BLaER1 treated with 17β-estradiol and CSF1 and Interleukin-3, amounts not matched to agents 10 nM and 100 nM (cell line): ENCODE results near the gene ABCA6.

Source experiments
- H3K27ac ChIP-seq, 11 experiments: shearing (Covaris generic); formaldehyde crosslinking; 2 replicates each; pipeline ENCODE4 v1.8.1; 2022
- H3K27me3 ChIP-seq, 11 experiments: shearing (Covaris generic); formaldehyde crosslinking; 2 replicates each; pipeline ENCODE4 v1.8.1; 2022
- H3K36me3 ChIP-seq, 11 experiments: shearing (Covaris generic); formaldehyde crosslinking; 2 replicates each; pipeline ENCODE4 v1.8.1; 2022
- H3K4me1 ChIP-seq, 10 experiments: shearing (Covaris generic); formaldehyde crosslinking; 2 replicates each; pipeline ENCODE4 v1.8.1; 2022
- H3K4me2 ChIP-seq, 11 experiments: shearing (Covaris generic); formaldehyde crosslinking; 2 replicates each; pipeline ENCODE4 v1.8.1; 2022
- H3K4me3 ChIP-seq, 10 experiments: shearing (Covaris generic); formaldehyde crosslinking; 2 replicates each; pipeline ENCODE4 v1.8.1; 2022
- H3K9ac ChIP-seq, 11 experiments: shearing (Covaris generic); formaldehyde crosslinking; 2 replicates each; pipeline ENCODE4 v1.8.1; 2022
- H3K9me3 ChIP-seq, 11 experiments: shearing (Covaris generic); formaldehyde crosslinking; replicated peaks in 1 of 11; 2 replicates each; pipeline ENCODE4 v1.8.1; 2022
- H4K20me1 ChIP-seq, 11 experiments: shearing (Covaris generic); formaldehyde crosslinking; 2 replicates each; pipeline ENCODE4 v1.8.1; 2022
- Cebpa-rat ChIP-seq, 11 experiments: shearing (Covaris generic); IDR thresholded peaks; 2 replicates each; pipeline ENCODE4 v1.8.1; 2022

Gene ABCA6

DNA sequence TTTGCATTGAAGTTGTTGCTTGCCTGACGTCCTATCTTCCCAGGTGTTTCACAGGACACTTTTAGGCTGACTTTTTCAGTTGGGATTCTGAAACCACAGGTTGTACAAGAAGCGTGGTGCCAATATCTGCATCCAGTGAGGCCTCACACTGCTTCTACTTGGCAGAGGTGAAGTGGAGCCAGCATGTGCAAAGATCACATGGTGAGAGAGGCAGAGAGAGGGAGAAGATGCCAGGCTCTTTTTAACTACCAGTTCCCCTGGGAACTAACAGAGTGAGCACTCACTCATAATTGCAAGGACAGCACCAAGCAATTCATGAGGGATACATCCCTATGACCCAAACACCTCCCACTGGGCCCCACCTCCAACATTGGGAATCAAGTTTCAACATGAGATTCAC is 5.8 kb upstream of the ABCA6 start:
- H3K36me3 ChIP-seq = no peaks in the 10 kb centered on the region
- no peaks in the 10 kb centered on the region for H4K20me1 ChIP-seq
- TF ChIP-seq Cebpa-rat (IDR thresholded peaks at IDR 0.05) = no peak
- H3K4me2 ChIP-seq = no peak overlapping the region
- no peak overlapping the region for H3K4me3 ChIP-seq
- H3K27me3 ChIP-seq = no peaks in the 10 kb centered on the region
- H3K27ac ChIP-seq = no peak overlapping the region
- H3K9me3 ChIP-seq = peaks cover 0 to 12% (median 0%) of the 10 kb centered on the region in 11 experiments; a peak in 5 of 22 replicates
- H3K4me1 ChIP-seq = peaks cover 0 to 40% (median 0%) of the 10 kb centered on the region in 10 experiments; a peak in 5 of 20 replicates
- no peak overlapping the region for H3K9ac ChIP-seq

DNA sequence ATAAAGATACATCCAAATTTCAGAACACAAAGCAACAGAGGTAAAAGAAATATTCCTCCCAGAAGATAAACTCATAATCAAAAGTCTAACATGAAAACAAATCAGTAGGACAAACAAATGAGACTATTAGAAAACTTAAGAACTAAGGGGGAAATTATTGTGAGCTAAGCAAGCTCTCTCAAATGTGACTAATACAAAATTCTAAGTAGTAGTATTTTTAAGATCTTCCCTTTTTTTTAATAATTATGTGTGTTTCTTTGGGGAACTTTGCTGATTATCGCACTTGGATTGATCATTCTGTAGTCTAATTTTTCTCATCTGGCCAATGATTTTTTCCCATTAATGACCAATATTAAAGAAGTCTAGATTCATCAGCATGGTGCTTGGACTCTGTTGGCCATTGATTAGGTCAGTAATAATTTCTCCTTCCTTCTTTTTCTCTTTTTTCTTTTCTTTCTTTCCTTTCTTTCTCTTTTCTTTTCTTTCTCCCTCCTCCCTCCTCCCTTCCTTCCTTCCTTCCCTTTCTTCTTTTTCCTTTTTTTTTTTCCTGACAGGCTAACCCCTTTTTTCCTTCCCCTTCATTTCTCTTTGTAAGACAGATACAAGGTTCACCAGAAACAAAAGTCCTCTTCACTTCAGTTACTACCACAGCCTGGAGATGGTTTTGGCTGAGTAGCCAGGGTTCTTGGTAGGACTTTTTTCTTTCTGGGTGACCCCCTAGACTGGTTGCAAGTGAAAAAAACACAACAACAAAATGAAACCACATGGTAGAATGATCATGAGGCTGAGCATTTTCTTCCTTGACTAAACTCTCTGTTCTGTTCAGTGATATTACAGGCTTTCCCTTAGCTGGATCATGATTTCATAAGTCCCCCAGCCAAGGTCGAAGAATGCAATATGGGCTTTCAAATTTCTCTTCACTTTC is 2.9 kb upstream of the ABCA6 start:
- Histone ChIP-seq H3K36me3 (no peaks in the 10 kb centered on the region), H3K9ac (no peak overlapping the region), H3K4me1 (peaks cover 0 to 46% (median 0%) of the 10 kb centered on the region in 10 experiments; a peak in 5 of 20 replicates), H3K27ac (peak overlapping the region in 3 of 11 experiments; percentile 39 to 56 (median 43); a peak in 5 of 22 replicates), H3K27me3 (no peaks in the 10 kb centered on the region), H3K4me3 (no peak overlapping the region), H4K20me1 (no peaks in the 10 kb centered on the region), H3K4me2 (peak overlapping the region in 3 of 11 experiments; percentile 21 to 55 (median 48); a peak in 6 of 22 replicates), H3K9me3 (no peaks in the 10 kb centered on the region)
- TF ChIP-seq Cebpa-rat (IDR thresholded peaks at IDR 0.05) = no peak

DNA sequence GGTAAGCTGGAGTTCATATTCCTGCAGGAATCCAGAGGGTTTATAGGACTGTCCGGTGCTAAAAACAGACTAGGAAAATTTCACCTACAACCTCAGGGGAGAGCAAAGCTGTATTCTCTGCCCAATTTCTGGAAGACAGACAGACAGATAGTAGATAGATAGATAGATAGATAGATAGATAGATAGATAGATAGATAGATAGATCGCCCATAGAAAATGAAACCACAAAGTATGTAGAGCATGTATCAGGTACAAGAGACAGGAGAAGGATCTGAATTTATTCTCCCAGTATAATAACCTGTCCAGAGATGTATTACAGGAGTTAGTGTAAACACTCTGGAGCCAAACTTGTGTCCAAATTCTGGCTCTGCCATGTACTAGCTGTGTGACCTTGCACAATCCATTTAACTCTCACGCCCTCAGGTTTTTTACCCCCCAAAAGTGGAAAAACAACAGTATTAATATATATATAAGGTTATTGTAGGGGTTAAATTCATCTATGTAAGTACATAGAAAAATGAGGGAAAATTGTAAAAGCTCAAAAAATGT is 2.1 kb upstream of the ABCA6 start:
- Histone ChIP-seq H3K4me1 (peaks cover 0 to 46% (median 0%) of the 10 kb centered on the region in 10 experiments; a peak in 5 of 20 replicates), H3K9me3 (no peaks in the 10 kb centered on the region), H4K20me1 (no peaks in the 10 kb centered on the region), H3K27ac (peak overlapping the region in 2 of 11 experiments; percentile 43 to 56; a peak in 4 of 22 replicates), H3K4me2 (peak overlapping the region in 3 of 11 experiments; percentile 21 to 55 (median 48); a peak in 5 of 22 replicates), H3K27me3 (no peaks in the 10 kb centered on the region), H3K36me3 (no peaks in the 10 kb centered on the region), H3K4me3 (no peak overlapping the region), H3K9ac (no peak overlapping the region)
- TF ChIP-seq Cebpa-rat (IDR thresholded peaks at IDR 0.05) = no peak

DNA sequence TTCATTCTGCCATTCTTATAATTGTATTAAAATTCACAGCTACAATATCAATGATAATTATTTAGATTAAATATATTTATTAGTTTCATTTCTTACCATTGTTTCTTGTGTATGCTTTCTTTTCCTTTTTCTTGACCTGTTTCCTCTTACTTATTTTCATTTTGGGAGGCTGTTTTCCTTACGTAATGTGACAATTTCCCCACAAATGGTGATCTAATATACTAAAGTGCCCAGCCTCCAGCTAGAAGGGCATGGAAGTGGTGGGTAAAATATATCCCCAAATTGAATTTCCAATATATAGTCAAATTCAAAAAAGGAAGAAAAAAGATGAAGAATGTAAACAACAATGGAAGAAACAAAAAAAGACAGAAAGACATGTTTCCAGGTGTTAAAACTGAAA is 1.5 kb upstream of the ABCA6 start:
- peak overlapping the region in 1 of 11 experiments; percentile 56; a peak in 2 of 22 replicates for H3K27ac ChIP-seq
- H3K4me1 ChIP-seq = peaks cover 0 to 46% (median 0%) of the 10 kb centered on the region in 10 experiments; a peak in 5 of 20 replicates
- H3K36me3 ChIP-seq = no peaks in the 10 kb centered on the region
- H4K20me1 ChIP-seq = no peaks in the 10 kb centered on the region
- peaks cover 0 to 2% (median under 1%) of the 10 kb centered on the region in 11 experiments; a peak in 6 of 22 replicates for H3K9me3 ChIP-seq
- H3K4me3 ChIP-seq = no peak overlapping the region
- H3K4me2 ChIP-seq = peak overlapping the region in 3 of 11 experiments; percentile 21 to 55 (median 48); a peak in 5 of 22 replicates
- H3K9ac ChIP-seq = no peak overlapping the region
- H3K27me3 ChIP-seq = no peaks in the 10 kb centered on the region
- no peak for TF ChIP-seq Cebpa-rat (IDR thresholded peaks at IDR 0.05)

DNA sequence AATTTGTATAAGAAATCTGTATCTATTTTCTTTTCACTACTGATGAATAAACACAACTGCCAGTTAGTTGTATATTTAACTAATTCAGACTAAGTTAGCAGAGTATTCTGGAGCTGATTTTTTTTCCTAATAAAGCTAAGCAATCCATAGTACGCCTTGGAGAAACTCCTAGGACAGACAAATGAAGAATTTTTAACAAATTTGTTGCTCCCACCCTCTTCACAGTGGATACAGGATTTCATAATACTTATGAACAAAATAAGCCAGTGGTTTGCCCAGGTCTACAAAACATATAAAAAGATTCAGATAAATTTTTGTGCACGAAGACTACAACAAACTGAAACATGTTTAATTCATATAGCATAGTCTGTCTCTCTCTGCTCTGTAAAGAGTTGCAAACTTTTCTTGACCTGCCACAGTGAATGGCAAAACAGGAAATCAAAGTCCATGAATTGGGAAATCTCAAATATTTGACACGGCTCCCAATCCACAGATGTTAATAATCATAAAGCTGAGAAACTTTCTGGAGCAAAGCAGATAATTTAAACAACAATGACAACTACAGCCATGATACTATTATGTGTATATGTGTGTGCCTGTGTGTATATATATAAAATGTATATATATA is 594 bp upstream of the ABCA6 start:
- Histone ChIP-seq H3K27me3 (no peaks in the 10 kb centered on the region), H3K4me2 (peak overlapping the region in 3 of 11 experiments; percentile 8 to 39 (median 36); a peak in 4 of 22 replicates), H3K9ac (no peak overlapping the region), H3K4me3 (no peak overlapping the region), H3K9me3 (peaks cover 0 to 10% (median 5%) of the 10 kb centered on the region in 11 experiments; a peak in 7 of 22 replicates), H4K20me1 (no peaks in the 10 kb centered on the region), H3K36me3 (0 out of 22 replicates have a peak, but pooled peaks cover 0 to 5% (median 0%) of the 10 kb centered on the region in 11 experiments), H3K27ac (peak overlapping the region in 2 of 11 experiments; percentile 8 to 23; a peak in 2 of 22 replicates), H3K4me1 (peaks cover 0 to 46% (median 0%) of the 10 kb centered on the region in 10 experiments; a peak in 5 of 20 replicates)
- TF ChIP-seq Cebpa-rat (IDR thresholded peaks at IDR 0.05) = no peak

DNA sequence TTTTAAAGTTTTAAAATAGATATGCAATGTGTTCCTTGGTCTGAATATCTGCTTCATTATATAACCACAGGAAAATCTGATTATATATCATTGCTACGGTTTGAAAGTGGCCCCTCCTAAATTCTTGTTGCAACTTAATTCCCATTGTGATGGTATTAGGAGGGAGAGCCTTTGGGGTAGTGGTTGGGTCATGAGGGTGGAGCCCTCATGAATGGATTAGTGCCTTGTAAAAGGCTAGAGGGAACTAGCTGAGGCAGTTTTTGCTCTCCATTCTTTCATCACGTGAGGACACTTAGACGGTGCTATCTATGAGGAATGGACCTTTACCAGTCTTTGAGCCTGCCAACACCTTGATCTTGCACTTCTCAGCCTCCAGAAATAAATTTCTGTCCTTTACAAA is 7.6 kb downstream of the ABCA6 start:
- no peak for TF ChIP-seq Cebpa-rat (IDR thresholded peaks at IDR 0.05)
- no peak overlapping the region for H3K9ac ChIP-seq
- H3K4me1 ChIP-seq = peaks cover 0 to 21% (median 0%) of the 10 kb centered on the region in 10 experiments; a peak in 5 of 20 replicates
- peaks cover 0 to 33% (median 5%) of the 10 kb centered on the region in 11 experiments; a peak in 8 of 22 replicates for H3K9me3 ChIP-seq
- 0 out of 22 replicates have a peak, but pooled peaks cover 0 to 5% (median 0%) of the 10 kb centered on the region in 11 experiments for H3K36me3 ChIP-seq
- H4K20me1 ChIP-seq = no peaks in the 10 kb centered on the region
- no peaks in the 10 kb centered on the region for H3K27me3 ChIP-seq
- H3K4me2 ChIP-seq = no peak overlapping the region
- H3K27ac ChIP-seq = no peak overlapping the region
- no peak overlapping the region for H3K4me3 ChIP-seq

DNA sequence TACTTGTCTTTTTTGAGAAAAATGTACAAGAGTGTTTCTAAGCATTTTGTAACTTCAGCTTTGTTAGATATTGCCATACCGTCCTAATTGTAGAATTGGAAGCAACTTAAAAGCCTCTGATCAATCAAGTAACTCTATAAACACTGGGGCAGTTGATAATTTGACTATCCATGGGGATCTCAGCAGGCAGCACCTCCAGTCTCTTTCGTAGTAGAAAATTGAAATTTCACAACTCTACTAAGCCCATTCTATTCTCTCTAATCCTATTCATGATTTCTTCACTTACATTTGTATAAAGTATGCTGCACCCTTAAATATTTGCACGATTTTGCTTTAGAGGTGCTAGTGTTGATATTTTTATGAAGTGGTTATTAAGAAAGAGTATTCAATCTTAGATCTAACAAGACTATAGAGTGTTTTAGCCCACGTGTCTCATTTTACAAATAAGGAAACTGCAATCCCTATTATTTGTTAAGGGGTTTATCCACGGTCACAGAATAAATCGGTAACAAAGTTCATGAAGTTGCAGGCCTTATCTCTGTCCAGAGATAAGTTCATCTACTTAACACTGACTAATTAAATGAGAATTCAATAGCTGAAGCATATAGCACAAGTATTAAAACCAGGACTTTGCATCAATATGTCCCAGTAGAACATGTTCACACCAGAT is 10.9 kb downstream of the ABCA6 start:
- H3K4me1 ChIP-seq = peaks cover 0 to 21% (median 0%) of the 10 kb centered on the region in 10 experiments; a peak in 5 of 20 replicates
- peaks cover 0 to 14% (median 0%) of the 10 kb centered on the region in 11 experiments; a peak in 4 of 22 replicates for H3K9me3 ChIP-seq
- no peaks in the 10 kb centered on the region for H3K36me3 ChIP-seq
- H3K4me2 ChIP-seq = peak overlapping the region in 3 of 11 experiments; percentile 28 to 61 (median 33); a peak in 4 of 22 replicates
- no peaks in the 10 kb centered on the region for H4K20me1 ChIP-seq
- no peak overlapping the region for H3K9ac ChIP-seq
- H3K27me3 ChIP-seq = no peaks in the 10 kb centered on the region
- H3K4me3 ChIP-seq = no peak overlapping the region
- H3K27ac ChIP-seq = peak overlapping the region in 1 of 11 experiments; percentile 16; a peak in 2 of 22 replicates
- no peak for TF ChIP-seq Cebpa-rat (IDR thresholded peaks at IDR 0.05)

DNA sequence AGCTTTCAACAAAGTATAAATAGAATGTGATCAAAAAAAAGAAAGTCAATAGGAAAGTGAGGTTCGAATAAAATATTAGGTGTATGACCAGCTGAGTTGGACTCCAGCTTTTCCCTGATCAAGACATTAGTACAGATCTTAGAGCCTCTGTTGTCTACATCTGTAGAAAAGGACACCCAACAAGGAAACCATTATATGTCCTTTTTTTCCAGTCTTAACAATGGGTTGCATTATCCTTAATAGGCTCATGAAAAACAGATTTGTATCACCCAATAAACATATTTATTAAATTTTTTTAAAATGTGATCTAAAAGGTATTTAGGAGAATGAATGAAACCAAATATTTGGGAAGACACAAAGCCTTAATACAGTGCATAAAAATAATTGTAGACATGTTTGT is 18.1 kb downstream of the ABCA6 start:
- Histone ChIP-seq H3K9ac (no peak overlapping the region), H4K20me1 (no peaks in the 10 kb centered on the region), H3K4me3 (no peak overlapping the region), H3K4me1 (peaks cover 0 to 33% (median 0%) of the 10 kb centered on the region in 10 experiments; a peak in 6 of 20 replicates), H3K27me3 (no peaks in the 10 kb centered on the region), H3K27ac (no peak overlapping the region), H3K4me2 (no peak overlapping the region), H3K9me3 (no peaks in the 10 kb centered on the region), H3K36me3 (no peaks in the 10 kb centered on the region)
- TF ChIP-seq Cebpa-rat (IDR thresholded peaks at IDR 0.05) = no peak
